PC-9 (cell line): ENCODE results near the gene SEMA4A.

Experiments
- CTCF ChIP-seq: fragments of 200-600 bp; sonication (generic); conservative IDR thresholded peaks from 2 replicates; pipeline ENCODE4 v1.6.1; 2017; ENCODE audit warnings: mixed run types, antibody characterized with exemption, mild to moderate bottlenecking, moderate library complexity
- EZH2 ChIP-seq: fragments of 200-600 bp; sonication (generic); IDR thresholded peaks from 2 replicates; pipeline ENCODE4 v1.8.0; 2017; ENCODE audit warnings: antibody characterized with exemption, low read depth

- TF ChIP-seq CTCF (peak; percentile 73), EZH2 (no peak)
Observed at GRCh38 chr1:156193488-156194299, 40.3 kb downstream of the SEMA4A start, which contains the start of gene SLC25A44.
